ENCODE results near the gene RPS14. TPM values are rescaled to one million over a fixed set of nuclear protein-coding genes. Genes with fewer than 3 reads are reported as not detected.

The RPS14 gene
- polyA plus RNA-seq, 1 donor from 2014 or later: 3,490 TPM

DNA sequence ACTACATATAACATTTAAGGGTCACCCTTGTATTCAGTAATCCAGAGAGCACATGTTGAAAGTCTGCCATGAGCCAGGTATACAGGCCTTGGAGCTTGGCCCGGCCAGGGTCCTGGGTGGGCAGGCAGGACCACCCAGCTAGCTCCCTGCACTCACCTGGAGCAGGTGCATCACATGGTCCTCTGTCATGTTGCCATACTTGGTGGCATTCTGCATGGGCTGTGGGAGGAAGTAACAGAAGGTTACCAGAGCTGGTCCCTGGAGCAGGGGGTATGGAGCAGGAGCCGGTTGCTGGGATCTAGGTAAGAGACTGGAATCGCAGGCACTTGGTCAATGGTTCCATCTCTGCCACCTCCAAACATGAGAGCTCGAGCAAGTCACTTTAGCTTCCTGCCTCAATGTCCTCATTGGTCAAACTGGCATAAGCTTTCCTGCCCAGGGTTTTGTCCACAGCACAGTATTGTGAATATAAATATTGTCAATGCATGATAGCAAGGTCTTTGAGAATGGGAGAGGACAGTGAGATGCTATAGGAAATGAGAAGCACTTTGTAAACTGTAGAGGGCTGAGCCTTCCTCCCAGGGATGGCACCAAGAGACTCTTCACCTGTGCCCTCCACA, 43.3 kb downstream of the RPS14 start:
- no peak for TF ChIP-seq MXI1 (conservative IDR thresholded peaks at IDR 0.05; ENCODE audit: poor library complexity, severe bottlenecking)
- TF ChIP-seq EP300 (conservative IDR thresholded peaks at IDR 0.05; ENCODE audit: poor library complexity, severe bottlenecking): no peak
- no peak for TF ChIP-seq POLR2AphosphoS5 (IDR thresholded peaks at IDR 0.05)
- no peak for TF ChIP-seq EZH2 (IDR thresholded peaks at IDR 0.05; ENCODE audit: borderline replicate concordance, insufficient read depth, low read length, poor library complexity, severe bottlenecking)
- TF ChIP-seq, protein P1, sequence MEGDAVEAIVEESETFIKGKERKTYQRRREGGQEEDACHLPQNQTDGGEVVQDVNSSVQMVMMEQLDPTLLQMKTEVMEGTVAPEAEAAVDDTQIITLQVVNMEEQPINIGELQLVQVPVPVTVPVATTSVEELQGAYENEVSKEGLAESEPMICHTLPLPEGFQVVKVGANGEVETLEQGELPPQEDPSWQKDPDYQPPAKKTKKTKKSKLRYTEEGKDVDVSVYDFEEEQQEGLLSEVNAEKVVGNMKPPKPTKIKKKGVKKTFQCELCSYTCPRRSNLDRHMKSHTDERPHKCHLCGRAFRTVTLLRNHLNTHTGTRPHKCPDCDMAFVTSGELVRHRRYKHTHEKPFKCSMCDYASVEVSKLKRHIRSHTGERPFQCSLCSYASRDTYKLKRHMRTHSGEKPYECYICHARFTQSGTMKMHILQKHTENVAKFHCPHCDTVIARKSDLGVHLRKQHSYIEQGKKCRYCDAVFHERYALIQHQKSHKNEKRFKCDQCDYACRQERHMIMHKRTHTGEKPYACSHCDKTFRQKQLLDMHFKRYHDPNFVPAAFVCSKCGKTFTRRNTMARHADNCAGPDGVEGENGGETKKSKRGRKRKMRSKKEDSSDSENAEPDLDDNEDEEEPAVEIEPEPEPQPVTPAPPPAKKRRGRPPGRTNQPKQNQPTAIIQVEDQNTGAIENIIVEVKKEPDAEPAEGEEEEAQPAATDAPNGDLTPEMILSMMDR (IDR thresholded peaks at IDR 0.05; ENCODE audit: poor library complexity, severe bottlenecking): no peak
- no peak for TF ChIP-seq TAF1 (IDR thresholded peaks at IDR 0.05; ENCODE audit: low read depth)
- no peaks in the 10 kb centered on the region for H3K36me3 ChIP-seq (ENCODE audit: insufficient read depth, low read length)
- H4K20me1 ChIP-seq (ENCODE audit: insufficient read depth): no peaks in the 10 kb centered on the region
- H3K9me2 ChIP-seq (ENCODE audit: insufficient read depth, low read length): no peaks in the 10 kb centered on the region
- H3K9ac ChIP-seq (ENCODE audit: low read length): no peak overlapping the region
- no peaks in the 10 kb centered on the region for H3K79me2 ChIP-seq (replicated peaks; ENCODE audit: insufficient read depth, low read length)
- H3K27me3 ChIP-seq (ENCODE audit: insufficient read depth, low read depth, low read length): no peaks in the 10 kb centered on the region
- no peak overlapping the region for H3K27ac ChIP-seq (ENCODE audit: low read length)
- no peak overlapping the region for H3K4me2 ChIP-seq (ENCODE audit: low read length)
- H2AFZ ChIP-seq (ENCODE audit: low read depth, low read length): no peak overlapping the region
- H3K9me3 ChIP-seq (ENCODE audit: low read length): no peaks in the 10 kb centered on the region
- H3F3A ChIP-seq (ENCODE audit: insufficient read depth, low read length, poor library complexity, severe bottlenecking): no peaks in the 10 kb centered on the region
- no peak overlapping the region for H3K4me3 ChIP-seq (ENCODE audit: low read length)

DNA sequence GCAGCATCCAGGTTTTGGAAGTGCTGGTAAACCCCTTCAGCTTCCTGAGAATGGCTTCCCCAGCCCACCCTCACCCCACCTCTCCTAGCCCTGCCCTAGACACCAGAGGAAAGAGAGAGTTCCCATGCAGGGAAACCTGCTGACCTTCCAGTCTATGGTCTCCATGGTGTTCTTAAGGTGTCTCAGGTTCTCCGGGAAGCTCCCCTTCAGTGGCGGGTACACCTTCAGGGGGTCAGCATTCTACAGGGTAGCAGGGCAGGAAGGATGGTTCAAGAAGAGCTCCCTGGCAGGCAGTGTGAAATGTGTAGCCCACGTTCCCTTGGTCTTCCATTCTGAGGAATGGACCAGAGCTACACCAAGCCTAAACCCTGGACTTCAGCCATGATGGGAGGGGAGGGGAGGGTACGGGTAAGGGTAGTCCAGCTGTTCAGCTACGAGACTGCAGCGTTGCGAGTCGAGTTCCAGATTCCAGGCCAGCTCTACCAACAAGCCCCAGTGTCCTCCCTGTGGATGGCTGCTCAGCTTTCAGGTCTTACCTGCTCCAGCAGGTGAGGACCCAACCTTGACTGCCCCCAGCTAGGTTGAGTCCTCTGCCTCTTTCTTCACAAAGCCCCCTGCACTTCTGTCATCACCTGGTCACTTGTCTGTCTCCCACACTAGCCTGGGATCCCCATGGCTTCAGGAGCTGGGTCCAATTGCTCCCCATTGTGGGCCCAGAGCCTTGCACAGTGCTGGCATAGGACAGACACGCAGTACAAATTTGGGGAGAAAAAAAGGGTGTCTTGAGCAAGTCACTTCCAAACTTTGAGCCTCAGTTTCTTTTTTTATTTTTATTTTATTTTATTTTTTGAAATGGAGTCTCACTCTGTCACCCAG, 44.4 kb downstream of the RPS14 start:
- Histone ChIP-seq H3K9me3 (ENCODE audit: low read length) (no peaks in the 10 kb centered on the region), H3K4me2 (ENCODE audit: low read length) (no peak overlapping the region)

DNA sequence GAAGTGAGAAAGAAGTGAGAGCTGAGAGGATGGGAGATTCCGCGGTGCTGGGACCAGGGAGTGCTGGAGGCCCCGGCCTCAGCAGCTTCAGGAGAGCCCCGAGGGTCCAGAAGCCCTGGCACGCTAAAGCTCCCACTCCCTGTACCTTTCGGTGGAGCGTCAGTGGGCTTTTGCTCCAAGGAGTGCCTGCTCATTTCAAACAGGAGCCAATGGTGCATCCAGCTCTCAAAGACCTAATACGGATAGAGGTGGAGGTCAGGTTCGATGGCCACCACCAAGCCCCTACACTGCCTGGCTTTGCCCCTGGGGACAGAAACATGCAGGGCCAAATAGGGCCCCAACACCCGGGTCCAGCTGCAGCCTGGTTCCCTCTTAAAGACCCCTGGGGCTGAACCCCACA, 45.0 kb downstream of the RPS14 start:
- no peak overlapping the region for H3K27ac ChIP-seq (ENCODE audit: low read length)
- H3K9me3 ChIP-seq (ENCODE audit: low read length): no peaks in the 10 kb centered on the region
- TF ChIP-seq EP300 (conservative IDR thresholded peaks at IDR 0.05; ENCODE audit: poor library complexity, severe bottlenecking): no peak
- TF ChIP-seq, protein P1 (IDR thresholded peaks at IDR 0.05; ENCODE audit: poor library complexity, severe bottlenecking): no peak
- no peak for TF ChIP-seq MXI1 (conservative IDR thresholded peaks at IDR 0.05; ENCODE audit: poor library complexity, severe bottlenecking)
- no peak overlapping the region for H3K4me3 ChIP-seq (ENCODE audit: low read length)
- no peaks in the 10 kb centered on the region for H3K36me3 ChIP-seq (ENCODE audit: insufficient read depth, low read length)
- H2AFZ ChIP-seq (ENCODE audit: low read depth, low read length): no peak overlapping the region
- H3K27me3 ChIP-seq (ENCODE audit: insufficient read depth, low read depth, low read length): no peaks in the 10 kb centered on the region
- H3K9ac ChIP-seq (ENCODE audit: low read length): no peak overlapping the region
- no peaks in the 10 kb centered on the region for H3K9me2 ChIP-seq (ENCODE audit: insufficient read depth, low read length)
- H4K20me1 ChIP-seq (ENCODE audit: insufficient read depth): no peaks in the 10 kb centered on the region
- no peaks in the 10 kb centered on the region for H3F3A ChIP-seq (ENCODE audit: insufficient read depth, low read length, poor library complexity, severe bottlenecking)
- H3K79me2 ChIP-seq (replicated peaks; ENCODE audit: insufficient read depth, low read length): no peaks in the 10 kb centered on the region
- H3K4me2 ChIP-seq (ENCODE audit: low read length): no peak overlapping the region

More for the DNA sequence above, 44.4 kb downstream of the RPS14 start:
- Histone ChIP-seq H2AFZ (ENCODE audit: low read depth, low read length) (no peak overlapping the region), H3K79me2 (replicated peaks; ENCODE audit: insufficient read depth, low read length) (no peaks in the 10 kb centered on the region), H3K4me3 (ENCODE audit: low read length) (no peak overlapping the region), H3F3A (ENCODE audit: insufficient read depth, low read length, poor library complexity, severe bottlenecking) (no peaks in the 10 kb centered on the region), H3K9ac (ENCODE audit: low read length) (no peak overlapping the region), H4K20me1 (ENCODE audit: insufficient read depth) (no peaks in the 10 kb centered on the region), H3K36me3 (ENCODE audit: insufficient read depth, low read length) (no peaks in the 10 kb centered on the region), H3K27me3 (ENCODE audit: insufficient read depth, low read depth, low read length) (no peaks in the 10 kb centered on the region), H3K27ac (ENCODE audit: low read length) (no peak overlapping the region), H3K9me2 (ENCODE audit: insufficient read depth, low read length) (no peaks in the 10 kb centered on the region)
- TF ChIP-seq POLR2AphosphoS5 (IDR thresholded peaks at IDR 0.05): no peak
- no peak for TF ChIP-seq EZH2 (IDR thresholded peaks at IDR 0.05; ENCODE audit: borderline replicate concordance, insufficient read depth, low read length, poor library complexity, severe bottlenecking)
- TF ChIP-seq RAD21 (conservative IDR thresholded peaks at IDR 0.05): no peak
- no peak for TF ChIP-seq SMC3 (conservative IDR thresholded peaks at IDR 0.05; ENCODE audit: poor library complexity)
- TF ChIP-seq EP300 (conservative IDR thresholded peaks at IDR 0.05; ENCODE audit: poor library complexity, severe bottlenecking): no peak
- TF ChIP-seq TAF1 (IDR thresholded peaks at IDR 0.05; ENCODE audit: low read depth): no peak

Measured in neural cell (in vitro differentiated cells).